GM12878 (cell line): ENCODE results near the gene ZNF408. TPM values are rescaled to one million over a fixed set of nuclear protein-coding genes. Genes with fewer than 3 reads are reported as not detected.

Experiments
- ATAC-seq: fragments of 200-7000 bp; cut with Tn5 transposase; 3 replicates; pipeline ENCODE4 v1.9.1; 2020; ENCODE audit warnings: mild to moderate bottlenecking, moderate library complexity
- BruUV-seq: library from RNA; stranded (reverse); fragments of 400-500 nt; replicated peaks from 2 replicates; lab custom pipeline; 2021; lab: Mats Ljungman, UMichigan
- CTCF ChIA-PET: fragments of 300-600 bp; sonication (Branson Sonifier 250); formaldehyde crosslinking; extraction: SDS; loops from one replicate; lab custom pipeline; 2021; ENCODE audit warnings: inconsistent platforms; lab: Yijun Ruan, JAX
- POLR2A ChIA-PET: fragments of 350-600 bp; formaldehyde crosslinking; extraction: SDS; loops from one replicate; lab custom pipeline; 2021; ENCODE audit warnings: inconsistent platforms; lab: Charles Lee
- RAD21 ChIA-PET: fragments of 300-600 bp; sonication (Branson Sonifier 250); formaldehyde crosslinking; loops from one replicate; lab custom pipeline; 2023; ENCODE audit warnings: antibody characterized with exemption; ENCODE audit not compliant: unreplicated experiment; lab: Charles Lee
- SMC1A ChIA-PET: fragments of 300-600 bp; sonication (Branson Sonifier 250); formaldehyde crosslinking; loops from one replicate; lab custom pipeline; 2023; ENCODE audit not compliant: unreplicated experiment, uncharacterized antibody; lab: Charles Lee
- DNase-seq: peaks from one replicate; pipeline ENCODE4 v3.0.0-alpha.2; 2011; ENCODE audit warnings: low read depth, low spot score
- FAIRE-seq: peaks from 3 replicates; lab custom pipeline; 2011; peaks lifted over from hg19 to GRCh38; lab: Jason Lieb, UNC
- H2AFZ ChIP-seq: 2 replicates; pipeline ENCODE4 v1.6.0; 2011; ENCODE audit warnings: low read depth, low read length, control low read depth; ENCODE audit not compliant: control insufficient read depth
- H3K27ac ChIP-seq: 2 replicates; pipeline ENCODE4 v1.5.1; 2011; ENCODE audit warnings: control low read depth; ENCODE audit not compliant: control insufficient read depth, insufficient read depth
- H3K27me3 ChIP-seq, 2 experiments: replicated peaks in 1 of 2; 2 replicates each; pipeline versions ENCODE4 v1.6.0 to v1.6.1; 2011; ENCODE audit warnings: low read length in 1 of 2; ENCODE audit not compliant: control insufficient read depth in 2 of 2, insufficient read depth in 2 of 2
- H3K36me3 ChIP-seq, 2 experiments: 2 replicates each; pipeline ENCODE4 v1.5.1; 2011; ENCODE audit warnings: low read length in 1 of 2; ENCODE audit not compliant: control insufficient read depth in 2 of 2, insufficient read depth in 2 of 2
- H3K4me1 ChIP-seq: 2 replicates; pipeline ENCODE4 v1.6.1; 2011; ENCODE audit warnings: mild to moderate bottlenecking, low read length, moderate library complexity, mixed read lengths; ENCODE audit not compliant: control insufficient read depth, insufficient read depth
- H3K4me2 ChIP-seq: 2 replicates; pipeline ENCODE4 v1.6.0; 2011; ENCODE audit warnings: control low read depth; ENCODE audit not compliant: control insufficient read depth, insufficient read depth
- H3K4me3 ChIP-seq: fragments of 200-600 bp; sonication (generic); 2 replicates; pipeline ENCODE4 v1.5.1; 2016
- H3K79me2 ChIP-seq: 2 replicates; pipeline ENCODE4 v1.6.0; 2011; ENCODE audit warnings: low read length; ENCODE audit not compliant: control insufficient read depth, insufficient read depth
- H3K9ac ChIP-seq: 2 replicates; pipeline ENCODE4 v1.8.0; 2011; ENCODE audit warnings: low read length, control low read depth, mixed read lengths; ENCODE audit not compliant: control insufficient read depth, insufficient read depth
- H3K9me3 ChIP-seq: replicated peaks from 3 replicates; pipeline ENCODE4 v1.5.1; 2011; ENCODE audit warnings: mild to moderate bottlenecking, low read length; ENCODE audit not compliant: control insufficient read depth, insufficient read depth
- H4K20me1 ChIP-seq: 2 replicates; pipeline ENCODE4 v1.6.0; 2011; ENCODE audit not compliant: control insufficient read depth, insufficient read depth
- BHLHE40 ChIP-seq, 2 experiments: fragments of 450-650 bp in 1 of 2; IDR thresholded peaks; 2 replicates each; pipeline ENCODE4 v1.6.1; 2011 to 2017; ENCODE audit warnings: low read depth in 2 of 2, borderline replicate concordance in 1 of 2, improper control_type of control experiment in 1 of 2, low read length in 1 of 2, mild to moderate bottlenecking in 1 of 2
- CBFB ChIP-seq: IDR thresholded peaks from 2 replicates; pipeline ENCODE4 v1.6.1; 2016; ENCODE audit warnings: antibody characterized with exemption, low read depth
- ETV6 ChIP-seq, 2 experiments: fragments of 450-650 bp in 1 of 2; IDR thresholded peaks in 1 of 2; conservative IDR thresholded peaks in 1 of 2; 2 replicates each; pipeline ENCODE4 v1.6.1; 2014; ENCODE audit warnings: antibody characterized with exemption in 1 of 2, borderline replicate concordance in 1 of 2, low read depth in 1 of 2, mild to moderate bottlenecking in 1 of 2, moderate library complexity in 1 of 2
- FOXK2 ChIP-seq: fragments of 450-650 bp; IDR thresholded peaks from 2 replicates; pipeline ENCODE4 v1.6.1; 2017; ENCODE audit warnings: mild to moderate bottlenecking, moderate library complexity
- IKZF1 ChIP-seq: fragments of 450-650 bp; conservative IDR thresholded peaks from 2 replicates; pipeline ENCODE4 v1.6.1; 2017; ENCODE audit warnings: antibody characterized with exemption, mild to moderate bottlenecking
- KDM1A ChIP-seq: fragments of 200-600 bp; sonication (generic); IDR thresholded peaks from 2 replicates; pipeline ENCODE4 v1.6.1; 2016; ENCODE audit warnings: borderline replicate concordance
- MTA3 ChIP-seq: IDR thresholded peaks from 2 replicates; pipeline ENCODE4 v1.6.1; 2012; ENCODE audit warnings: low read length, inconsistent platforms, borderline replicate concordance
- MYC ChIP-seq: IDR thresholded peaks from 2 replicates; pipeline ENCODE4 v1.6.1; 2011; ENCODE audit warnings: mild to moderate bottlenecking, low read length, moderate library complexity, inconsistent platforms; ENCODE audit not compliant: insufficient read depth, insufficient replicate concordance, insufficient read length, severe bottlenecking
- PAX5 ChIP-seq: IDR thresholded peaks from 2 replicates; pipeline ENCODE4 v1.6.1; 2011; ENCODE audit warnings: low read depth, low read length, borderline replicate concordance
- SMAD1 ChIP-seq: fragments of 450-650 bp; IDR thresholded peaks from 2 replicates; pipeline ENCODE4 v1.6.1; 2018; ENCODE audit warnings: mild to moderate bottlenecking, low read depth; ENCODE audit not compliant: partially characterized antibody
- SMAD5 ChIP-seq: IDR thresholded peaks from 2 replicates; pipeline ENCODE4 v1.6.1; 2016; ENCODE audit warnings: antibody characterized with exemption, low read depth
- SUPT20H ChIP-seq: IDR thresholded peaks from 2 replicates; pipeline ENCODE4 v1.6.1; 2011; ENCODE audit warnings: low read depth, mild to moderate bottlenecking, low read length, moderate library complexity, borderline replicate concordance; ENCODE audit not compliant: control insufficient read depth
- TBL1XR1 ChIP-seq: IDR thresholded peaks from 2 replicates; pipeline ENCODE4 v1.6.1; 2012; ENCODE audit warnings: low read depth, low read length, improper control_type of control experiment
- ZNF207 ChIP-seq: fragments of 450-650 bp; IDR thresholded peaks from 2 replicates; pipeline ENCODE4 v1.6.1; 2014; ENCODE audit warnings: antibody characterized with exemption, mild to moderate bottlenecking, borderline replicate concordance
- WGBS: methylation state at CpG from one replicate; pipeline ENCODE4 v1.1.6; 2016; ENCODE audit warnings: low lambda C conversion rate; ENCODE audit not compliant: insufficient replicate concordance, insufficient coverage; ENCODE audit errors: missing lambda C conversion rate; 5-methylcytosine and 5-hydroxymethylcytosine counted together
- in situ Hi-C: fragments of 300-500 bp; cut with MboI; formaldehyde crosslinking; loops from 9 replicates; pipeline ENCODE4 v1.14.3; 2018; ENCODE audit warnings: mixed read lengths
- intact Hi-C: fragments of 100-400 bp; cut with micrococcal nuclease; formaldehyde crosslinking; loops from one replicate; pipeline ENCODE4 v1.14.2; 2022; ENCODE audit not compliant: unreplicated experiment
- polyA plus RNA-seq, 11 experiments: library from polyadenylated mRNA; depleted of rRNA in 4 of 11; unstranded in 6 of 11; stranded (reverse) in 5 of 11; fragments of >200 nt; fragmentation: Nextera tagmentation in 4 of 11; fragmentation: Illumina TruSeq in 1 of 11; extraction: Ambion mirVana in 4 of 11; extraction: Trizol in 1 of 11; gene quantifications; 1 replicate in 1 of 11; 2 replicates in 10 of 11; pipeline versions ENCODE4 v1.2.1 to v1.2.3, GENCODE V29; 2011 to 2016; ENCODE audit warnings: inconsistent platforms in 2 of 11, missing spikeins in 2 of 11, low read depth in 1 of 11
- total RNA-seq, 4 experiments: library from RNA; depleted of rRNA in 3 of 4; stranded (reverse); fragments of >200 nt in 3 of 4; fragmentation: Illumina TruSeq in 1 of 4; extraction: Trizol in 1 of 4; gene quantifications; 2 replicates each; pipeline versions ENCODE4 v1.2.1 to v1.2.3, GENCODE V29; 2013 to 2021
- TF ChIP-seq, protein P1 (sequence below): IDR thresholded peaks from 2 replicates; pipeline ENCODE4 v1.6.1; 2012; ENCODE audit warnings: low read depth, low read length, improper control_type of control experiment
- TF ChIP-seq, protein P2 (sequence below): IDR thresholded peaks from 2 replicates; pipeline ENCODE4 v1.6.1; 2012; ENCODE audit warnings: low read depth, low read length, improper control_type of control experiment
- TF ChIP-seq, protein P3 (sequence below): fragments of 450-650 bp; formaldehyde crosslinking; IDR thresholded peaks from 2 replicates; pipeline ENCODE4 v1.4.0; 2020; ENCODE audit warnings: mild to moderate bottlenecking, moderate library complexity

Gene ZNF408
- total and polyA plus RNA-seq, 10 of the 15 experiments (the other 5 are each of a cell fraction or from before 2014, with no cell fraction given) = 0.19 to 11.3 (median 7.2) TPM

DNA sequence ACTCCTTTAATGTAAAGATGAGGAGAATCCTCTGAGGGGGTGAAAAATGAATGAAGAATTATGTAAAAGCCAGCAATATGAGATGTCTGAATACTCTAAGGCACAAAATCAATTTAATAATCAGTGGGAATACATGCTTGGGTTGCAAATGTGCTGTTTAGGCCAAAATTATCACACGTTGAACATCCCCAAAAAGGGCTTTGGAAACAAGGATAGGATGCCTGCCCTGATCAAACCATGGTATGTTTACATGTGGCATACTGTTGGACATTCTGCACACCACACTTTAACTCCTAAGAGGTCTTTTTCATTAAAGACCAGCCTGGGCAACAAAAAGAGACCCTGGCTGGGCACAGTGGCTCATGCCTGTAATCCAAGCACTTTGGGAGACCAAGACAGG is 44.5 kb downstream of the ZNF408 start (continued):
- no peak for TF ChIP-seq FOXK2
- TF ChIP-seq ZNF207 = no peak
- TF ChIP-seq MYC = no peak
- no peak for TF ChIP-seq SUPT20H
- TF ChIP-seq CBFB = no peak
- TF ChIP-seq TBL1XR1 = no peak
- no peak for TF ChIP-seq IKZF1
- no peak for TF ChIP-seq BHLHE40 (IDR thresholded peaks at IDR 0.05; ENCODE audit: borderline replicate concordance in 1 of 2, low read depth in 2 of 2, low read length in 1 of 2)
- no peak for TF ChIP-seq ETV6 (conservative IDR thresholded peaks at IDR 0.05 in 1 of 2, IDR thresholded peaks at IDR 0.05 in 1 of 2; ENCODE audit: borderline replicate concordance in 1 of 2, low read depth in 1 of 2)
- TF ChIP-seq SMAD1 = no peak
- TF ChIP-seq, all 136 proteins: peak for 0

DNA sequence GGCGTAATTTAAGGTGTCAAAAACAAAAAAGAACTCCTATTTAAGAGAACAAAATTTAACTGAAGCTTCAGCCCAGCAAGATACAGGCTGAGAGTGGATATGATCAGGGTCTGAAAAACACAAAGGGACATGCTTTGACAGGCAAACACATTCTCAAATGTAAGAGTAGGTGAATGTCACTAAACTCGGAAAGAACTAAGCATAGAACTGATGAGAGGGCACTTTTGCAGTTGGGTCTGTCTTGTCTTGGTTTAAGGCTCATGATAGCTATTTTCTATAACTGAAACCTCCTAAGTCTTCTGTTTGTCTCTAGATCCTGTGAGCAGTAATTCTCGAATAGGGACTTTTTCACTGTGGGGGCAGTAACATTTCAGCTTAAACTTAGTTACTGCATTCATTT is 45.2 kb downstream of the ZNF408 start:
- CTCF ChIA-PET = no interaction called here
- no peak for TF ChIP-seq SUPT20H
- TF ChIP-seq, protein P1, sequence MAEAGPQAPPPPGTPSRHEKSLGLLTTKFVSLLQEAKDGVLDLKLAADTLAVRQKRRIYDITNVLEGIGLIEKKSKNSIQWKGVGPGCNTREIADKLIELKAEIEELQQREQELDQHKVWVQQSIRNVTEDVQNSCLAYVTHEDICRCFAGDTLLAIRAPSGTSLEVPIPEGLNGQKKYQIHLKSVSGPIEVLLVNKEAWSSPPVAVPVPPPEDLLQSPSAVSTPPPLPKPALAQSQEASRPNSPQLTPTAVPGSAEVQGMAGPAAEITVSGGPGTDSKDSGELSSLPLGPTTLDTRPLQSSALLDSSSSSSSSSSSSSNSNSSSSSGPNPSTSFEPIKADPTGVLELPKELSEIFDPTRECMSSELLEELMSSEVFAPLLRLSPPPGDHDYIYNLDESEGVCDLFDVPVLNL = no peak
- TF ChIP-seq, protein P2, sequence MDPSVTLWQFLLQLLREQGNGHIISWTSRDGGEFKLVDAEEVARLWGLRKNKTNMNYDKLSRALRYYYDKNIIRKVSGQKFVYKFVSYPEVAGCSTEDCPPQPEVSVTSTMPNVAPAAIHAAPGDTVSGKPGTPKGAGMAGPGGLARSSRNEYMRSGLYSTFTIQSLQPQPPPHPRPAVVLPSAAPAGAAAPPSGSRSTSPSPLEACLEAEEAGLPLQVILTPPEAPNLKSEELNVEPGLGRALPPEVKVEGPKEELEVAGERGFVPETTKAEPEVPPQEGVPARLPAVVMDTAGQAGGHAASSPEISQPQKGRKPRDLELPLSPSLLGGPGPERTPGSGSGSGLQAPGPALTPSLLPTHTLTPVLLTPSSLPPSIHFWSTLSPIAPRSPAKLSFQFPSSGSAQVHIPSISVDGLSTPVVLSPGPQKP = no peak
- TF ChIP-seq KDM1A = no peak
- no peak for TF ChIP-seq SMAD5
- TF ChIP-seq PAX5 = no peak
- TF ChIP-seq MTA3 = no peak
- TF ChIP-seq, protein P3, sequence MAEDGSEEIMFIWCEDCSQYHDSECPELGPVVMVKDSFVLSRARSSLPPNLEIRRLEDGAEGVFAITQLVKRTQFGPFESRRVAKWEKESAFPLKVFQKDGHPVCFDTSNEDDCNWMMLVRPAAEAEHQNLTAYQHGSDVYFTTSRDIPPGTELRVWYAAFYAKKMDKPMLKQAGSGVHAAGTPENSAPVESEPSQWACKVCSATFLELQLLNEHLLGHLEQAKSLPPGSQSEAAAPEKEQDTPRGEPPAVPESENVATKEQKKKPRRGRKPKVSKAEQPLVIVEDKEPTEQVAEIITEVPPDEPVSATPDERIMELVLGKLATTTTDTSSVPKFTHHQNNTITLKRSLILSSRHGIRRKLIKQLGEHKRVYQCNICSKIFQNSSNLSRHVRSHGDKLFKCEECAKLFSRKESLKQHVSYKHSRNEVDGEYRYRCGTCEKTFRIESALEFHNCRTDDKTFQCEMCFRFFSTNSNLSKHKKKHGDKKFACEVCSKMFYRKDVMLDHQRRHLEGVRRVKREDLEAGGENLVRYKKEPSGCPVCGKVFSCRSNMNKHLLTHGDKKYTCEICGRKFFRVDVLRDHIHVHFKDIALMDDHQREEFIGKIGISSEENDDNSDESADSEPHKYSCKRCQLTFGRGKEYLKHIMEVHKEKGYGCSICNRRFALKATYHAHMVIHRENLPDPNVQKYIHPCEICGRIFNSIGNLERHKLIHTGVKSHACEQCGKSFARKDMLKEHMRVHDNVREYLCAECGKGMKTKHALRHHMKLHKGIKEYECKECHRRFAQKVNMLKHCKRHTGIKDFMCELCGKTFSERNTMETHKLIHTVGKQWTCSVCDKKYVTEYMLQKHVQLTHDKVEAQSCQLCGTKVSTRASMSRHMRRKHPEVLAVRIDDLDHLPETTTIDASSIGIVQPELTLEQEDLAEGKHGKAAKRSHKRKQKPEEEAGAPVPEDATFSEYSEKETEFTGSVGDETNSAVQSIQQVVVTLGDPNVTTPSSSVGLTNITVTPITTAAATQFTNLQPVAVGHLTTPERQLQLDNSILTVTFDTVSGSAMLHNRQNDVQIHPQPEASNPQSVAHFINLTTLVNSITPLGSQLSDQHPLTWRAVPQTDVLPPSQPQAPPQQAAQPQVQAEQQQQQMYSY (CRISPR knock-in tag) = no peak

More for the DNA sequence above, 45.2 kb downstream of the ZNF408 start:
- Histone ChIP-seq H2AFZ (no peak overlapping the region), H3K27ac (no peak overlapping the region), H3K4me3 (no peak overlapping the region), H3K9me3 (no peaks in the 10 kb centered on the region), H3K27me3 (no peaks in the 10 kb centered on the region), H3K79me2 (no peaks in the 10 kb centered on the region), H4K20me1 (no peaks in the 10 kb centered on the region), H3K4me2 (no peak overlapping the region), H3K36me3 (peaks cover 24 to 52% of the 10 kb centered on the region in 2 experiments), H3K9ac (no peak overlapping the region), H3K4me1 (no peaks in the 10 kb centered on the region)
- DNase-seq (no peak), ATAC-seq (no peak), FAIRE-seq (no peak)
- RAD21 ChIA-PET = no interaction called here
- POLR2A ChIA-PET = interaction anchor here (0.5 kb wide), 1 partner anchor 36 kb away, joined by 3 read pairs; no protein-coding TSS in a partner anchor
- 99% methylated on average over 3 of the region's 3 CpGs for WGBS
- no TSS peak for BruUV-seq
- intact Hi-C loops (no loop called here), in situ Hi-C loops (no loop called here)
- SMC1A ChIA-PET = interaction anchor here (0.6 to 0.8 kb wide), 2 partner anchors 45 to 745 kb away, joined by 3 read pairs; partner anchors contain the start of genes ARHGAP1 and ZNF408
